ENCODE results near the gene ADCYAP1R1.

Gene ADCYAP1R1

DNA sequence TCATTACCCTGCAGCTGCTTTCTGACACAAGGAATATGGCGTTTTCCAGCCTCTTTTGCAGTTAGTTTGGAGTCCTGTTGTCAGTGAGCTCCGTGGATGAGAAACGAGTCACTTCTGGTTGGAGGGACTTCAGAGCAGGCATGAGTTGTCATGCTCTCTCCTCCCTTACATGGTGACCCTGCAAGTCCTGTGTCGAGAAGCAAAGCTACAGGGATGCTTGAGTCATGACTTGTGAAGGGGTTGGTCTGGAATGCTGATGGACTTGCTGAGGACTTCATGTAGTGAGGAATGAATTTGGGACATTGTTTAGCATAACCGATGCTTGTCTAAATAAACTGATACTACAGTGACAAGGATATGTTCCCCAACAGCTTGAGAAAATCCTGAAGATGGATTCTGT, 108.8 kb downstream of the ADCYAP1R1 start:
- no peak for TF ChIP-seq EGR1 (IDR thresholded peaks at IDR 0.05)
- TF ChIP-seq RAD21 (IDR thresholded peaks at IDR 0.05; ENCODE audit: low read depth) = no peak
- no peak for TF ChIP-seq ZBTB7A (IDR thresholded peaks at IDR 0.05; ENCODE audit: low read depth)
- TF ChIP-seq YY1 (IDR thresholded peaks at IDR 0.05; ENCODE audit: low read depth) = no peak
- no peak for TF ChIP-seq TAF1 (IDR thresholded peaks at IDR 0.05; ENCODE audit: low read depth)
- no peak for TF ChIP-seq TEAD4 (IDR thresholded peaks at IDR 0.05)
- TF ChIP-seq, protein P1, sequence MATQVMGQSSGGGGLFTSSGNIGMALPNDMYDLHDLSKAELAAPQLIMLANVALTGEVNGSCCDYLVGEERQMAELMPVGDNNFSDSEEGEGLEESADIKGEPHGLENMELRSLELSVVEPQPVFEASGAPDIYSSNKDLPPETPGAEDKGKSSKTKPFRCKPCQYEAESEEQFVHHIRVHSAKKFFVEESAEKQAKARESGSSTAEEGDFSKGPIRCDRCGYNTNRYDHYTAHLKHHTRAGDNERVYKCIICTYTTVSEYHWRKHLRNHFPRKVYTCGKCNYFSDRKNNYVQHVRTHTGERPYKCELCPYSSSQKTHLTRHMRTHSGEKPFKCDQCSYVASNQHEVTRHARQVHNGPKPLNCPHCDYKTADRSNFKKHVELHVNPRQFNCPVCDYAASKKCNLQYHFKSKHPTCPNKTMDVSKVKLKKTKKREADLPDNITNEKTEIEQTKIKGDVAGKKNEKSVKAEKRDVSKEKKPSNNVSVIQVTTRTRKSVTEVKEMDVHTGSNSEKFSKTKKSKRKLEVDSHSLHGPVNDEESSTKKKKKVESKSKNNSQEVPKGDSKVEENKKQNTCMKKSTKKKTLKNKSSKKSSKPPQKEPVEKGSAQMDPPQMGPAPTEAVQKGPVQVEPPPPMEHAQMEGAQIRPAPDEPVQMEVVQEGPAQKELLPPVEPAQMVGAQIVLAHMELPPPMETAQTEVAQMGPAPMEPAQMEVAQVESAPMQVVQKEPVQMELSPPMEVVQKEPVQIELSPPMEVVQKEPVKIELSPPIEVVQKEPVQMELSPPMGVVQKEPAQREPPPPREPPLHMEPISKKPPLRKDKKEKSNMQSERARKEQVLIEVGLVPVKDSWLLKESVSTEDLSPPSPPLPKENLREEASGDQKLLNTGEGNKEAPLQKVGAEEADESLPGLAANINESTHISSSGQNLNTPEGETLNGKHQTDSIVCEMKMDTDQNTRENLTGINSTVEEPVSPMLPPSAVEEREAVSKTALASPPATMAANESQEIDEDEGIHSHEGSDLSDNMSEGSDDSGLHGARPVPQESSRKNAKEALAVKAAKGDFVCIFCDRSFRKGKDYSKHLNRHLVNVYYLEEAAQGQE (IDR thresholded peaks at IDR 0.05; ENCODE audit: low read depth) = no peak
- no peak for TF ChIP-seq CEBPB (IDR thresholded peaks at IDR 0.05)
- no peak for TF ChIP-seq EP300 (IDR thresholded peaks at IDR 0.05; ENCODE audit: borderline replicate concordance)
- TF ChIP-seq FOXM1 (IDR thresholded peaks at IDR 0.05; ENCODE audit: borderline replicate concordance, low read depth) = no peak
- TF ChIP-seq, protein P2, sequence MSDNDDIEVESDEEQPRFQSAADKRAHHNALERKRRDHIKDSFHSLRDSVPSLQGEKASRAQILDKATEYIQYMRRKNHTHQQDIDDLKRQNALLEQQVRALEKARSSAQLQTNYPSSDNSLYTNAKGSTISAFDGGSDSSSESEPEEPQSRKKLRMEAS (IDR thresholded peaks at IDR 0.05) = no peak
- no peak for TF ChIP-seq NFIC (IDR thresholded peaks at IDR 0.05)
